Subcutaneous abdominal adipose tissue (tissue), 5 donors: Measurements from ENCODE around the gene FOXB2.
"Not testable (repeated sequence)": the region's sequence is repeated elsewhere in the genome, so short reads cannot be mapped to it uniquely, and the experiment has no call there.

Source experiments
- H3K27ac ChIP-seq: one replicate; pipeline ENCODE4 v1.7.0; 2013; ENCODE audit warnings: low read depth, mild to moderate bottlenecking, inconsistent platforms, low read length, moderate library complexity
- H3K27me3 ChIP-seq, 5 donors: one replicate each; pipeline ENCODE4 v1.7.0; 2013; ENCODE audit warnings: low read length in 5 of 5, inconsistent platforms in 1 of 5; ENCODE audit not compliant: control insufficient read depth in 5 of 5, insufficient read depth in 4 of 5
- H3K36me3 ChIP-seq, 5 donors: one replicate each; pipeline ENCODE4 v1.7.0; 2013; ENCODE audit warnings: low read length in 5 of 5; ENCODE audit not compliant: control insufficient read depth in 5 of 5, insufficient read depth in 5 of 5
- H3K4me1 ChIP-seq, 5 donors: one replicate each; pipeline ENCODE4 v1.7.0; 2013; ENCODE audit warnings: low read length in 5 of 5, mild to moderate bottlenecking in 3 of 5, moderate library complexity in 1 of 5; ENCODE audit not compliant: control insufficient read depth in 5 of 5, insufficient read depth in 5 of 5
- H3K4me3 ChIP-seq, 5 donors: one replicate each; pipeline ENCODE4 v1.7.0; 2013; ENCODE audit warnings: low read length in 5 of 5, low read depth in 1 of 5
- H3K9ac ChIP-seq, 5 donors: one replicate each; pipeline ENCODE4 v1.7.0; 2013; ENCODE audit warnings: low read length in 5 of 5, mild to moderate bottlenecking in 4 of 5, moderate library complexity in 3 of 5
- H3K9me3 ChIP-seq, 5 donors: one replicate each; pipeline ENCODE4 v1.7.0; 2013; ENCODE audit warnings: low read length in 5 of 5; ENCODE audit not compliant: control insufficient read depth in 5 of 5
- donor health status: healthy.
- donor health status: healthy.
- donor health status: healthy.
- donor health status: healthy.
- donor health status: healthy.

FOXB2 gene

GRCh38 chr9:77043743-77044142 is 24.3 kb downstream of the FOXB2 start:
- H3K9ac ChIP-seq, H3K4me1 ChIP-seq, H3K36me3 ChIP-seq, H3K4me3 ChIP-seq, H3K9me3 ChIP-seq, H3K27ac ChIP-seq, H3K27me3 ChIP-seq: not testable (repeated sequence)

- not testable (repeated sequence) for H3K9ac ChIP-seq, H3K27me3 ChIP-seq, H3K9me3 ChIP-seq, H3K4me1 ChIP-seq, H3K36me3 ChIP-seq, H3K27ac ChIP-seq, H3K4me3 ChIP-seq
Observed at GRCh38 chr9:77060681-77061080, 41.2 kb downstream of the FOXB2 start.

GRCh38 chr9:77063645-77064285 is 44.3 kb downstream of the FOXB2 start:
- Histone ChIP-seq H3K36me3 (no peaks in the 10 kb centered on the region), H3K9me3 (no peaks in the 10 kb centered on the region), H3K4me1 (no peaks in the 10 kb centered on the region), H3K27me3 (no peaks in the 10 kb centered on the region), H3K9ac (no peak overlapping the region), H3K27ac (no peak overlapping the region), H3K4me3 (no peak overlapping the region)

GRCh38 chr9:77066388-77066787 is 46.9 kb downstream of the FOXB2 start:
- H3K36me3 ChIP-seq = no peaks in the 10 kb centered on the region
- H3K9ac ChIP-seq = no peak overlapping the region
- no peaks in the 10 kb centered on the region for H3K27me3 ChIP-seq
- H3K4me3 ChIP-seq = no peak overlapping the region
- H3K4me1 ChIP-seq = no peaks in the 10 kb centered on the region
- no peaks in the 10 kb centered on the region for H3K9me3 ChIP-seq
- H3K27ac ChIP-seq = no peak overlapping the region
